Activated B cell treated with CpG ODN at 0.5 μM for 24 hours (primary cell): ENCODE measurements around the gene HDAC1. TPM values are rescaled to one million over a fixed set of nuclear protein-coding genes. Genes with fewer than 3 reads are reported as not detected.

Experiments
- ATAC-seq: fragments of 200-7000 bp; cut with Tn5 transposase; one replicate; pipeline ENCODE4 v1.10.0; 2021; ENCODE audit warnings: low read depth, mild to moderate bottlenecking, moderate library complexity
- CTCF ChIA-PET: fragments of 350-600 bp; sonication (Branson Sonifier 250); formaldehyde crosslinking; loops from one replicate; lab custom pipeline; 2021; ENCODE audit warnings: antibody characterized with exemption; lab: Charles Lee
- POLR2A ChIA-PET: fragments of 350-600 bp; sonication (Branson Sonifier 250); formaldehyde crosslinking; loops from one replicate; lab custom pipeline; 2021; ENCODE audit warnings: antibody characterized with exemption; lab: Charles Lee
- DNase-seq: peaks from one replicate; pipeline ENCODE4 v3.0.0; 2022
- H3K27ac Mint-ChIP-seq: one replicate; pipeline ENCODE4 v1.8.0; 2020; ENCODE audit warnings: mixed read lengths
- H3K27me3 Mint-ChIP-seq: one replicate; pipeline ENCODE4 v1.8.0; 2021; ENCODE audit warnings: mixed read lengths
- H3K36me3 Mint-ChIP-seq: one replicate; pipeline ENCODE4 v1.8.0; 2021; ENCODE audit warnings: low read depth, mixed read lengths
- H3K4me1 Mint-ChIP-seq: one replicate; pipeline ENCODE4 v1.8.0; 2021; ENCODE audit warnings: mixed read lengths
- H3K4me3 Mint-ChIP-seq: one replicate; pipeline ENCODE4 v1.8.0; 2020; ENCODE audit warnings: mild to moderate bottlenecking, mixed read lengths
- H3K9me3 Mint-ChIP-seq: one replicate; pipeline ENCODE4 v1.8.0; 2020; ENCODE audit warnings: mixed read lengths
- CTCF ChIP-seq: fragments of 200-600 bp; IDR thresholded peaks from one replicate; pipeline ENCODE4 v1.8.0; 2022; ENCODE audit warnings: antibody characterized with exemption, mild to moderate bottlenecking
- intact Hi-C: fragments of 100-400 bp; cut with micrococcal nuclease; formaldehyde crosslinking; loops from one replicate; pipeline ENCODE4 v1.15.1; 2024
- total RNA-seq: library from RNA; stranded (reverse); gene quantifications from 2 replicates; pipeline ENCODE4 v1.2.3, GENCODE V29; 2022

Gene HDAC1
- total RNA-seq, 1 donor from 2014 or later: 212 TPM

GRCh38 chr1:32321712-32322291, 29.9 kb downstream of the HDAC1 start:
- ATAC-seq (peak; percentile 47), DNase-seq (no peak)
- peaks cover 71% of the 10 kb centered on the region for H3K4me1 Mint-ChIP-seq
- H3K27ac Mint-ChIP-seq: peak overlapping the region; percentile 89
- H3K36me3 Mint-ChIP-seq: peaks cover 36% of the 10 kb centered on the region
- intact Hi-C loops: loop anchor here (1.0 to 5.0 kb wide), 3 partner anchors 13 to 40 kb away; partner anchors contain the start of genes FAM229A and TSSK3
- no peaks in the 10 kb centered on the region for H3K9me3 Mint-ChIP-seq
- POLR2A ChIA-PET: interaction anchor here (0.6 to 9.2 kb wide), 18 partner anchors 9 to 368 kb away, joined by 3 to 151 read pairs (median 6); partner anchors contain the start of genes CCDC28B, HDAC1, IQCC and LCK
- TF ChIP-seq CTCF: no peak
- CTCF ChIA-PET: interaction anchor here (0.7 to 2.2 kb wide), 7 partner anchors 10 to 140 kb away, joined by 3 to 11 read pairs (median 4); partner anchors contain the start of gene MARCKSL1
- H3K4me3 Mint-ChIP-seq: peak overlapping the region; percentile 68
- H3K27me3 Mint-ChIP-seq: no peaks in the 10 kb centered on the region

DNA sequence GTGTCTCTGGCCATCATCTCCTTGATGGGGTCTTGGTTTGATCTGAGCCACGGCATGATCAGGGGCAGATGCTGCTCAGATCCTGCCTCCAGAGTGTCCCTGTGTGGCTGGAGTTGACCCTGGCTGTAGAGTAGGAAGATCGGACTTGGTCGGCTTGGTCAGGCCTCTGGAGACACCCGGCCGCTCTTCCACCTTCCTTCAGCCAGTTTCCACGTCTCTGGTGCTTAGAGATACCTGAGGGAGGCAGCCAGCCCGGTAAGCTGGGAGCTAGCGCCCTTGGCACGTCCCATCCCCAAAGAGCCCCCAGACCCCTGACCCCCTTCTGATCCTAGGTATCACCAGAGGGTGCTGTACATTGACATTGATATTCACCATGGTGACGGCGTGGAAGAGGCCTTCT, 35.3 kb downstream of the HDAC1 start:
- Mint-ChIP-seq H3K9me3 (no peaks in the 10 kb centered on the region), H3K36me3 (peaks cover 72% of the 10 kb centered on the region), H3K4me1 (peaks cover 23% of the 10 kb centered on the region), H3K27ac (no peak overlapping the region), H3K4me3 (no peak overlapping the region), H3K27me3 (no peaks in the 10 kb centered on the region)
- ATAC-seq (no peak), DNase-seq (no peak)
- ChIA-PET POLR2A (no interaction called here), CTCF (no interaction called here)
- no peak for TF ChIP-seq CTCF
- intact Hi-C loops: no loop called here

DNA sequence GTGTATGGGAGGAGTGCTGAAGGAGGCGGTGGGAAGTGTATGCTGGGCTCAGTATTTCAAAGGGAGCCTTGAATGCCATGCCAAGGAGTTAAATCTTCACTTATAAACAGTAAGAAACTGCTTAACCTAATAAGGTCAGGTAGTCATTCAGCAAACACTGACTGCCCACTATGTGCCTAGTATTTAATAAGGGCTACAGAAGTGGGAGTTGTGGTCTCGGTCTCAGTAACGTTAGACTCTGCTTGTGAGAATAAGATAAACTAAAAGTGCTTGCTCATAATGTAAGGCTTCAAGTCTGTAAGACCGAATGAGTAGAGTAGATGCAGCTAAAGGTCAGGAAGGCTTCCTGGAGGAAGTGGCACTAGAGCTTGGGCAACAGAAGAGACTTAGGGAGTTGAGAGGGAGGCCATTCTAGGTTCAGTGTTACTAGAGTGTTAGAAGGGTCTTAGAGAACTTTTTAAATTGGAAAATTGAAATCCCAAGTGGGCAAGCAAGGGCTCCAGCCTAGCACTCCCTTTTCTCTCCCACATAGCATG, 38.1 kb downstream of the HDAC1 start:
- no peak overlapping the region for H3K27ac Mint-ChIP-seq
- H3K4me3 Mint-ChIP-seq: no peak overlapping the region
- peaks cover 20% of the 10 kb centered on the region for H3K4me1 Mint-ChIP-seq
- POLR2A ChIA-PET: interaction anchor here (0.5 to 1.1 kb wide), 5 partner anchors 8 to 486 kb away, joined by 3 to 7 read pairs (median 3); partner anchors contain the start of gene HDAC1
- TF ChIP-seq CTCF: no peak
- intact Hi-C loops: loop anchor here (10.0 kb wide), 1 partner anchor 395 kb away; the partner anchor contains the start of gene PTP4A2
- DNase-seq (no peak), ATAC-seq (no peak)
- H3K36me3 Mint-ChIP-seq: peaks cover 86% of the 10 kb centered on the region
- H3K27me3 Mint-ChIP-seq: no peaks in the 10 kb centered on the region
- CTCF ChIA-PET: interaction anchor here (1.2 to 1.8 kb wide), 2 partner anchors 13 to 90 kb away, joined by 4 to 6 read pairs; no protein-coding TSS in a partner anchor
- H3K9me3 Mint-ChIP-seq: no peaks in the 10 kb centered on the region

DNA sequence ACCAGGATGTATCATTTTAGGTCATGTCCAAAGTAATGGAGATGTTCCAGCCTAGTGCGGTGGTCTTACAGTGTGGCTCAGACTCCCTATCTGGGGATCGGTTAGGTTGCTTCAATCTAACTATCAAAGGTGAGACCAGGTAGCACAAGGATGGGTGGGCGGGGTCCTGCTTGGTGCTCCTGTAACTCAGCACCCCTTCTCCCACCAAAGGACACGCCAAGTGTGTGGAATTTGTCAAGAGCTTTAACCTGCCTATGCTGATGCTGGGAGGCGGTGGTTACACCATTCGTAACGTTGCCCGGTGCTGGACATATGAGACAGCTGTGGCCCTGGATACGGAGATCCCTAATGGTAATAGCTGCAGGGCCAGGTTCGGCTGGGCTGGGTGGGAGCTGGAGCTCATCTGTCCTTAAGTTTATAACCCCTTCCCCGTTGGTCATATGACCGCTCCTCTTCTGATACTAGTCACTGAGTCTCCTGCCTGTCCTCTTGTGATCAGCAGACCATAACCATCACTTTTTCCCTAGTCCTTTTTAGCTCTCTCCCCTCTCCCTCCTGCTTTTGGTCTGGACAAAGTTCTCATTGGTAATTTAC, 38.8 kb downstream of the HDAC1 start:
- DNase-seq (no peak), ATAC-seq (no peak)
- H3K27me3 Mint-ChIP-seq: no peaks in the 10 kb centered on the region
- H3K9me3 Mint-ChIP-seq: no peaks in the 10 kb centered on the region
- intact Hi-C loops: loop anchor here (10.0 kb wide), 1 partner anchor 396 kb away; the partner anchor contains the start of gene PTP4A2
- H3K4me1 Mint-ChIP-seq: peaks cover 21% of the 10 kb centered on the region
- ChIA-PET CTCF (interaction anchor here (1.2 to 1.8 kb wide), 2 partner anchors 14 to 90 kb away, joined by 4 to 6 read pairs; no protein-coding TSS in a partner anchor), POLR2A (interaction anchor here (0.5 to 1.1 kb wide), 9 partner anchors 8 to 486 kb away, joined by 3 to 7 read pairs (median 4); partner anchors contain the start of gene HDAC1)
- no peak overlapping the region for H3K27ac Mint-ChIP-seq
- no peak overlapping the region for H3K4me3 Mint-ChIP-seq
- peaks cover 79% of the 10 kb centered on the region for H3K36me3 Mint-ChIP-seq
- TF ChIP-seq CTCF: no peak
